Spleen (tissue), 11 donors: Measurements from ENCODE around the gene MYO1D. TPM values are rescaled to one million over a fixed set of nuclear protein-coding genes. Genes with fewer than 3 reads are reported as not detected.

Source experiments
- DNase-seq: peaks from one replicate; pipeline ENCODE4 v3.0.0-alpha.2; 2020
- H3K27ac ChIP-seq, 8 donors: fragments of 200-600 bp; sonication (generic) in 7 of 8; 1 replicate in 4 of 8; 2 replicates in 4 of 8; pipeline versions ENCODE4 v1.5.0 to v1.8.0; 2016 to 2021; ENCODE audit warnings: inconsistent platforms in 4 of 8, mild to moderate bottlenecking in 4 of 8, moderate library complexity in 1 of 8
- H3K27me3 ChIP-seq, 7 donors: fragments of 200-600 bp; sonication (generic) in 6 of 7; replicated peaks in 1 of 7; 1 replicate in 4 of 7; 2 replicates in 3 of 7; pipeline versions ENCODE4 v1.5.0 to v1.8.0; 2016 to 2021; ENCODE audit warnings: inconsistent platforms in 3 of 7, mild to moderate bottlenecking in 1 of 7
- H3K36me3 ChIP-seq, 6 donors: fragments of 200-600 bp; sonication (generic) in 5 of 6; 1 replicate in 4 of 6; 2 replicates in 2 of 6; pipeline versions ENCODE4 v1.5.0 to v1.8.0; 2016 to 2021; ENCODE audit warnings: inconsistent platforms in 2 of 6
- H3K4me1 ChIP-seq, 6 donors: fragments of 200-600 bp; sonication (generic) in 5 of 6; 1 replicate in 3 of 6; 2 replicates in 3 of 6; pipeline versions ENCODE4 v1.5.0 to v1.8.0; 2016 to 2021; ENCODE audit warnings: inconsistent platforms in 3 of 6
- H3K4me3 ChIP-seq, 8 donors: fragments of 200-600 bp; sonication (generic) in 7 of 8; 1 replicate in 4 of 8; 2 replicates in 4 of 8; pipeline versions ENCODE4 v1.5.0 to v1.8.0; 2016 to 2021; ENCODE audit warnings: inconsistent platforms in 4 of 8, mild to moderate bottlenecking in 4 of 8, moderate library complexity in 2 of 8
- H3K9me3 ChIP-seq, 8 donors: fragments of 200-600 bp; sonication (generic) in 7 of 8; 1 replicate in 4 of 8; 2 replicates in 4 of 8; pipeline versions ENCODE4 v1.5.0 to v1.8.0; 2016 to 2021; ENCODE audit warnings: inconsistent platforms in 4 of 8
- POLR2A ChIP-seq, 3 donors: fragments of 450-650 bp; IDR thresholded peaks; one replicate each; pipeline ENCODE4 v1.5.1; 2017; ENCODE audit warnings: antibody characterized with exemption in 3 of 3, mild to moderate bottlenecking in 1 of 3
- POLR2AphosphoS5 ChIP-seq, 3 donors: sonication (generic); formaldehyde crosslinking; IDR thresholded peaks; one replicate each; pipeline ENCODE4 v1.5.1; 2017; ENCODE audit warnings: antibody characterized with exemption in 3 of 3
- WGBS, 5 donors: extraction: QIAGEN DNeasy Blood & Tissue Kit in 3 of 5; methylation state at CpG; one replicate each; pipeline versions ENCODE4 v1.1.5 to v1.1.7; 2013 to 2018; 5-methylcytosine and 5-hydroxymethylcytosine counted together
- intact Hi-C: fragments of 100-400 bp; cut with DNase I; formaldehyde crosslinking; loops from one replicate; pipeline ENCODE4 v1.15.0; 2023; ENCODE audit warnings: low total_unique reads
- polyA plus RNA-seq, 3 donors: library from polyadenylated mRNA; stranded (reverse); fragments of 200-250 nt; gene quantifications; one replicate each; pipeline ENCODE4 v1.2.1, GENCODE V29; 2013
- total RNA-seq, 7 donors: library from RNA; depleted of rRNA in 3 of 7; stranded (reverse); fragments of >200 nt in 3 of 7; fragmentation: NEBNext Ultra II Directional in 4 of 7; extraction: Animal tissue kit (Norgen Biotek cat#: 25700) in 4 of 7; gene quantifications; one replicate each; pipeline versions ENCODE4 v1.1.0 to v1.2.1, GENCODE V29; 2016 to 2021
- TF ChIP-seq, protein P1 (sequence below), 11 experiments: fragments of 200-600 bp in 7 of 11; fragments of 450-650 bp in 4 of 11; sonication (generic) in 4 of 11; IDR thresholded peaks in 8 of 11; conservative IDR thresholded peaks in 3 of 11; 1 replicate in 7 of 11; 2 replicates in 4 of 11; pipeline versions ENCODE4 v1.4.0 to v1.8.0; 2016 to 2021; ENCODE audit warnings: antibody characterized with exemption in 11 of 11, inconsistent platforms in 4 of 11, mild to moderate bottlenecking in 1 of 11
- donor health status: healthy with polysubstance abuse.
- donor health status: DM: no; HTN: no; CAD: no; lungs with moderate emphysema.
- donor health status: DM: no; HTN: no; CAD: no.
- donor health status: Bipolar disorder and iron deficiency.
- donor health status: healthy.
- donor health status: DM: no; HTN: no; CAD: no.
- donor health status: DM: yes; HTN: yes; CAD: no.

Gene MYO1D
- total and polyA plus RNA-seq, 10 donors: 2.3 to 36.4 (median 23.4) TPM

DNA sequence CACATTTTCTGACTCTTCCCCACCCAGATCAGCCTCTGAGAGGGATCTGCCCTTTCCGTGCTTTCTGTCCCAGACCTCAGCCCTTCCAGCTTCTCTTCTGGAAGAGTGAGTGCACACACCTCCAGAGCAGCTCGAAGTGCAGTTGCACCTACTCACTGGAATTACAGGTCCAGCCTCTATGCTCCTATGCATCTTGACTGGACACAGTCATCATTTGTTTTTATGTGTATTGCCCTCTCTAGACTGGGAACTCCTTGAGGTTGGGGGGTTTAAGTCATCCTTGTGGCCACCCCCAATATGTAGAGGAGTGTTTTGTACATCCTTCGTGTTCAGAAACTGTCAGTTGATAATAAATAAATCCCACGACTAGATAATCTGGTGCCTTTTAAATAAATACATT lies 308.2 kb downstream of the MYO1D start:
- Histone ChIP-seq H3K4me3 (no peak overlapping the region), H3K27ac (peak overlapping the region in 4 of 8 donors; percentile 7 to 58 (median 44)), H3K4me1 (peaks cover 0 to 26% (median 3%) of the 10 kb centered on the region in 6 donors), H3K9me3 (no peaks in the 10 kb centered on the region), H3K27me3 (no peaks in the 10 kb centered on the region), H3K36me3 (no peaks in the 10 kb centered on the region)
- DNase-seq: no peak
- intact Hi-C loops: no loop called here
- WGBS, 5 donors: 87 to 92% (median 89%) methylated on average over 4 of the region's 4 CpGs
- TF ChIP-seq, protein P1, sequence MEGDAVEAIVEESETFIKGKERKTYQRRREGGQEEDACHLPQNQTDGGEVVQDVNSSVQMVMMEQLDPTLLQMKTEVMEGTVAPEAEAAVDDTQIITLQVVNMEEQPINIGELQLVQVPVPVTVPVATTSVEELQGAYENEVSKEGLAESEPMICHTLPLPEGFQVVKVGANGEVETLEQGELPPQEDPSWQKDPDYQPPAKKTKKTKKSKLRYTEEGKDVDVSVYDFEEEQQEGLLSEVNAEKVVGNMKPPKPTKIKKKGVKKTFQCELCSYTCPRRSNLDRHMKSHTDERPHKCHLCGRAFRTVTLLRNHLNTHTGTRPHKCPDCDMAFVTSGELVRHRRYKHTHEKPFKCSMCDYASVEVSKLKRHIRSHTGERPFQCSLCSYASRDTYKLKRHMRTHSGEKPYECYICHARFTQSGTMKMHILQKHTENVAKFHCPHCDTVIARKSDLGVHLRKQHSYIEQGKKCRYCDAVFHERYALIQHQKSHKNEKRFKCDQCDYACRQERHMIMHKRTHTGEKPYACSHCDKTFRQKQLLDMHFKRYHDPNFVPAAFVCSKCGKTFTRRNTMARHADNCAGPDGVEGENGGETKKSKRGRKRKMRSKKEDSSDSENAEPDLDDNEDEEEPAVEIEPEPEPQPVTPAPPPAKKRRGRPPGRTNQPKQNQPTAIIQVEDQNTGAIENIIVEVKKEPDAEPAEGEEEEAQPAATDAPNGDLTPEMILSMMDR (IDR thresholded peaks at IDR 0.05 in 8 of 11, conservative IDR thresholded peaks at IDR 0.05 in 3 of 11): no peak
- no peak for TF ChIP-seq POLR2AphosphoS5 (IDR thresholded peaks at IDR 0.05)
- no peak for TF ChIP-seq POLR2A (IDR thresholded peaks at IDR 0.05)

DNA sequence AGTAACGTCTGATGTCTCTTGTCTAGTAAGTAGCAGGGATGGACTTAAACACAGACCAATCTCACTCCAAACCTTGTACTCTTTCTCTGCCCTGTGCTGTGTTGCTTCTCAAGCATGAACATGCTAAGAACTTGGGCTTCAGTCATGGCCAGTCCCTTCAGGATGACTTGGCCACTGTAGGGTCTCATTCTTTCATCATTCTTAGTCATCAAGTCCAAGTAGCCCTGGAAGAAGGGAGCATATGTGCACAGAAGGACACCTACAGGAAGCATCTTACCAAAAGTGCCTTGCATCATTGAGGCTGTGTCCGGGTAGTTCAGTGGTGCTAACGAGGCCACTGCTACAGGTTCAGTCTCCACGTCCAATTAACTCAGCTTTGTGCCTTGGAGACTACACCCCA lies 309.4 kb downstream of the MYO1D start:
- H3K27ac ChIP-seq: no peak overlapping the region
- peaks cover 0 to 26% (median 3%) of the 10 kb centered on the region in 6 donors for H3K4me1 ChIP-seq
- H3K27me3 ChIP-seq: no peaks in the 10 kb centered on the region
- H3K4me3 ChIP-seq: no peak overlapping the region
- H3K36me3 ChIP-seq: no peaks in the 10 kb centered on the region
- DNase-seq: no peak
- intact Hi-C loops: no loop called here
- 78 to 99% (median 91%) methylated on average over 4 of the region's 4 CpGs for WGBS, 5 donors
- TF ChIP-seq, protein P1 (IDR thresholded peaks at IDR 0.05 in 8 of 11, conservative IDR thresholded peaks at IDR 0.05 in 3 of 11): no peak
- TF ChIP-seq POLR2A (IDR thresholded peaks at IDR 0.05): no peak
- TF ChIP-seq POLR2AphosphoS5 (IDR thresholded peaks at IDR 0.05): no peak
- no peaks in the 10 kb centered on the region for H3K9me3 ChIP-seq

DNA sequence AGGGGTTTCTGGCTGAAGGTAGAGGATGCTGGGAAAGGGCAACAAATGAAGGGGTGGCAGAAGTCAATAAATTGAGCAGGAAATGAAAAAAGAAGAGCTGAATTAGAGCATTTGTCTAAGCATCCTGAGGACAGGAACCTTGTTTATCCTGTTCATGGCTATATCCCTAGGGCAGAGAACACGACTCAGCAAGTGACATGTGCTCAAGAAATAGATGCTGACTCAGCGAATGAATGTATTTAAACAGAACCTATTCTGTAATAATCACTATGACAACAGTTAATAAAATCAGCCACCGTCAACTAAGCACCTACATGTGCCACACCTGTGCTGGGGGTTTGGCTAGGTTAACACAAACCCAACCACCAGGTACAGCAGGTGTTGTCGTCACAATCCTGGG lies 309.8 kb downstream of the MYO1D start:
- WGBS, 5 donors: 64 to 95% (median 87%) methylated on average over 4 of the region's 4 CpGs
- intact Hi-C loops: no loop called here
- no peak for DNase-seq
- no peak overlapping the region for H3K4me3 ChIP-seq
- H3K36me3 ChIP-seq: no peaks in the 10 kb centered on the region
- TF ChIP-seq POLR2A (IDR thresholded peaks at IDR 0.05) (no peak), POLR2AphosphoS5 (IDR thresholded peaks at IDR 0.05) (no peak)
- TF ChIP-seq, protein P1 (IDR thresholded peaks at IDR 0.05 in 8 of 11, conservative IDR thresholded peaks at IDR 0.05 in 3 of 11): no peak
- H3K9me3 ChIP-seq: no peaks in the 10 kb centered on the region
- H3K4me1 ChIP-seq: peaks cover 0 to 26% (median 3%) of the 10 kb centered on the region in 6 donors
- H3K27ac ChIP-seq: no peak overlapping the region
- H3K27me3 ChIP-seq: no peaks in the 10 kb centered on the region

DNA sequence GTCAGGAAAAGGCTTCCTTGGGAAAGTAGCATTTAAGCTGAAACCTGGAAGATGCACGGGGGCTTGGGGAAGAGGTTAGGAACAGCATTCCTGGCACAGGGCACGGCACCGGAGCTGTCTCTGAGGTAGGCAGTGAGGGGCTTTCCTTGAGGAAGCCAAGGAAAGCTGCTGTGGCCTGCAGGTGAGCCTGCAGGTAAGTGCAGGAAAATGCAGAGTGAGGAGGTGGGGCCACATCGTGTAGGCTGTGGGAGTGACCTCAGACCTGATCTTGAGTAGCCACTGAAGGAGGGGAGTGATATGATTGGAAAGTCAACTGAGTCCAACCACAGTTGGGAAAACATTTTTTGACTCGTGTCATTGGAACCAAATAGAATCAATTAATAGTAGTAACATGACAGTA lies 310.6 kb downstream of the MYO1D start:
- no peak overlapping the region for H3K27ac ChIP-seq
- H3K4me3 ChIP-seq: no peak overlapping the region
- H3K36me3 ChIP-seq: no peaks in the 10 kb centered on the region
- H3K9me3 ChIP-seq: no peaks in the 10 kb centered on the region
- TF ChIP-seq, protein P1 (IDR thresholded peaks at IDR 0.05 in 8 of 11, conservative IDR thresholded peaks at IDR 0.05 in 3 of 11): no peak
- no peak for TF ChIP-seq POLR2AphosphoS5 (IDR thresholded peaks at IDR 0.05)
- peaks cover 0 to 26% (median 3%) of the 10 kb centered on the region in 6 donors for H3K4me1 ChIP-seq
- 83 to 91% (median 84%) methylated on average over 5 of the region's 5 CpGs for WGBS, 5 donors
- intact Hi-C loops: no loop called here
- DNase-seq: no peak
- H3K27me3 ChIP-seq: no peaks in the 10 kb centered on the region
